Adipose tissue (tissue), 3 donors: Measurements from ENCODE around the gene VCAN. TPM values are rescaled to one million over a fixed set of nuclear protein-coding genes. Genes with fewer than 3 reads are reported as not detected.

Experiments
- H3K27ac ChIP-seq: one replicate; pipeline ENCODE4 v1.5.1; 2013; ENCODE audit warnings: low read depth, low read length
- WGBS, 3 donors: extraction: QIAGEN DNeasy Blood & Tissue Kit; methylation state at CpG; one replicate each; pipeline ENCODE4 v1.1.7; 2013; 5-methylcytosine and 5-hydroxymethylcytosine counted together
- polyA plus RNA-seq, 3 donors: library from polyadenylated mRNA; stranded (reverse); fragments of 200-250 nt; gene quantifications; one replicate each; pipeline ENCODE4 v1.2.3, GENCODE V29; 2013
- donor health status: healthy with polysubstance abuse.
- donor health status: Bipolar disorder and iron deficiency.
- donor health status: healthy.

The VCAN gene
- polyA plus RNA-seq, 3 donors = 5.0 to 45.3 (median 6.6) TPM

GRCh38 chr5:83583859-83584258, 112.3 kb downstream of the VCAN start:
- no peak overlapping the region for H3K27ac ChIP-seq

GRCh38 chr5:83586874-83587776, 115.6 kb downstream of the VCAN start:
- no peak overlapping the region for H3K27ac ChIP-seq
- WGBS, 3 donors = 57 to 71% (median 66%) methylated on average over 3 of the region's 3 CpGs

- 21 to 77% (median 63%) methylated on average over 1 of the region's 1 CpG for WGBS, 3 donors
- H3K27ac ChIP-seq = no peak overlapping the region
Observed at GRCh38 chr5:83589786-83590185, 118.2 kb downstream of the VCAN start.

- 83 to 89% (median 86%) methylated on average over 4 of the region's 4 CpGs for WGBS, 3 donors
- no peak overlapping the region for H3K27ac ChIP-seq
Observed at GRCh38 chr5:83590966-83591365, 119.4 kb downstream of the VCAN start.

GRCh38 chr5:83595217-83595616, 123.7 kb downstream of the VCAN start:
- WGBS, 3 donors = 97 to 98% (median 98%) methylated on average over 3 of the region's 3 CpGs
- no peak overlapping the region for H3K27ac ChIP-seq

- no peak overlapping the region for H3K27ac ChIP-seq
- 6 to 13% (median 11%) methylated on average over 3 of the region's 3 CpGs for WGBS, 3 donors
Observed at GRCh38 chr5:83608122-83608521, 136.6 kb downstream of the VCAN start.

- H3K27ac ChIP-seq = no peak overlapping the region
Observed at GRCh38 chr5:83614841-83615240, 143.3 kb downstream of the VCAN start.

GRCh38 chr5:83628360-83628759, 156.8 kb downstream of the VCAN start:
- no peak overlapping the region for H3K27ac ChIP-seq
- WGBS, 3 donors = 55 to 71% (median 71%) methylated on average over 2 of the region's 2 CpGs

Other genes with a start within 250 kb of the VCAN start
- not detected for gene HAPLN1, start 249.1 kb downstream of the VCAN start, polyA plus RNA-seq